Kidney epithelial cell (primary cell): ENCODE results near the gene MT1HL1. TPM values are rescaled to one million over a fixed set of nuclear protein-coding genes. Genes with fewer than 3 reads are reported as not detected.

Source experiments
- DNase-seq: peaks from one replicate; pipeline ENCODE4 v3.0.0-alpha.2; 2010; ENCODE audit warnings: low read depth
- H3K27me3 ChIP-seq: 2 replicates; pipeline ENCODE4 v1.6.0; 2011; ENCODE audit warnings: low read length; ENCODE audit not compliant: control insufficient read depth, insufficient read depth
- H3K36me3 ChIP-seq: 2 replicates; pipeline ENCODE4 v1.5.1; 2011; ENCODE audit warnings: low read length; ENCODE audit not compliant: control insufficient read depth, insufficient read depth
- H3K4me3 ChIP-seq: 2 replicates; pipeline ENCODE4 v1.5.1; 2011; ENCODE audit warnings: low read depth, mild to moderate bottlenecking, control low read depth, low read length
- total RNA-seq: library from RNA; depleted of rRNA; stranded (reverse); fragments of >200 nt; gene quantifications from 2 replicates; pipeline ENCODE4 v1.2.3, GENCODE V29; 2015
- TF ChIP-seq, protein P1 (sequence below): IDR thresholded peaks from 2 replicates; pipeline ENCODE4 v1.5.1; 2011; ENCODE audit warnings: mild to moderate bottlenecking, moderate library complexity, low read length, control low read depth, inconsistent platforms; ENCODE audit not compliant: insufficient read depth, poor library complexity, severe bottlenecking

Gene MT1HL1
- total RNA-seq, 1 donor from 2014 or later = not detected

DNA sequence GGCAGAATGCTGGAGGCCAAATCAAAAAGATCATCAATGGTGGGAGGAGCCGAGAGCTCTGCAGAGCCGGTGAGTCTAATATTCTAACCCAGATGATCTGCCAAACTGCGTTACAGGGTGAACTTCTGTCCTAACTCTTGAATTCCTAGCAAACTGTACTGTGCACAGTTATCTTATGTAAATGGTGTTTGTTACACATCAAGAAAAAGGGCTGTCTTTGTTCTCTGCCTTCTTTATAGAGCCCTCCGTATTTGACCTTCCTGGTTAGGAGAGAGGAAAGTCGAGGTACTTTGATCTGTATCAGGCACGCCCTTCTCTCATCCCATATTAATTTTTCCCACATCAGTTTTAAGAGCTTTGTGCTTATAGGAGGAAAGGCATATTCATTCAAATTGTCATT is 37.6 kb downstream of the MT1HL1 start:
- Histone ChIP-seq H3K36me3 (no peaks in the 10 kb centered on the region), H3K27me3 (no peaks in the 10 kb centered on the region), H3K4me3 (no peak overlapping the region)
- TF ChIP-seq, protein P1, sequence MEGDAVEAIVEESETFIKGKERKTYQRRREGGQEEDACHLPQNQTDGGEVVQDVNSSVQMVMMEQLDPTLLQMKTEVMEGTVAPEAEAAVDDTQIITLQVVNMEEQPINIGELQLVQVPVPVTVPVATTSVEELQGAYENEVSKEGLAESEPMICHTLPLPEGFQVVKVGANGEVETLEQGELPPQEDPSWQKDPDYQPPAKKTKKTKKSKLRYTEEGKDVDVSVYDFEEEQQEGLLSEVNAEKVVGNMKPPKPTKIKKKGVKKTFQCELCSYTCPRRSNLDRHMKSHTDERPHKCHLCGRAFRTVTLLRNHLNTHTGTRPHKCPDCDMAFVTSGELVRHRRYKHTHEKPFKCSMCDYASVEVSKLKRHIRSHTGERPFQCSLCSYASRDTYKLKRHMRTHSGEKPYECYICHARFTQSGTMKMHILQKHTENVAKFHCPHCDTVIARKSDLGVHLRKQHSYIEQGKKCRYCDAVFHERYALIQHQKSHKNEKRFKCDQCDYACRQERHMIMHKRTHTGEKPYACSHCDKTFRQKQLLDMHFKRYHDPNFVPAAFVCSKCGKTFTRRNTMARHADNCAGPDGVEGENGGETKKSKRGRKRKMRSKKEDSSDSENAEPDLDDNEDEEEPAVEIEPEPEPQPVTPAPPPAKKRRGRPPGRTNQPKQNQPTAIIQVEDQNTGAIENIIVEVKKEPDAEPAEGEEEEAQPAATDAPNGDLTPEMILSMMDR = no peak
- DNase-seq = no peak

DNA sequence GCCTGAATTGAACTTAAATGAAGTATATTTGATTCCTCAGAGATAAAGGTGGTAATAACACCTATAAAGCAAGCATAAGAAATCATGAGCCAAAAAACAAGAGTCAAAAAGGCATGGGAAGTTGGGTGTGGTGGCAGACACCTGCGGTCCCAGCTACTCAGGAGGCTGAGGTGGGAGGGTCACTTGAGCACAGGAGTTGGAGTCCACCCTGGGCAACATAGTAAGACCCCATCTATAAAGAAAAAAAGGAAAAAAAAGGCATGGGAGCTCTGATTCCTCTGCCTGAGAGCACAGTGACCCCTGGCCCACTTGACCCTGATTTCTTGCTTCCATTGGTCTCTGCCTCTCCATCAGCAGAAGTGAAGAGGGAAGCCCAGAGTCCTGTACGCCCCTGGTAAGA is 40.3 kb downstream of the MT1HL1 start:
- Histone ChIP-seq H3K36me3 (no peaks in the 10 kb centered on the region), H3K4me3 (no peak overlapping the region), H3K27me3 (no peaks in the 10 kb centered on the region)
- no peak for DNase-seq
- TF ChIP-seq, protein P1 = no peak

DNA sequence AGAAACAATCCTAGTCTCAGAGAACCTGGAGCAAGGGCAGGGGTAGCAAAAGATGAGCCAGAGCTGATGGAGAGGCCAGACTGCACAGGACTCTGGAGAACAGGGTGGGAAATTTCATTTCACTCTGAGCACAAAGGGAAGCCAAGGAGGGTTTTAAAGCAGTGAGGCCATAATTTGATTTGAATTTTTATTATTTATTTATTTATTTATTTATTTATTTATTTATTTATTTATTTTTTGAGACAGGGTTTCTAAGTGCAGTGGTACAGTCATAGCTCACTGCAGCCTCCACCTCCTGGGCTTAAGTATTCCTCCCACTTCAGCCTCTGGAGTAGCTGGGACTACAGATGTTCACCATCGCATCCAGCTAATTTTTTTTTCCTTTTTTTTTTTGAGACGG is 45.1 kb downstream of the MT1HL1 start:
- Histone ChIP-seq H3K4me3 (no peak overlapping the region), H3K36me3 (no peaks in the 10 kb centered on the region), H3K27me3 (no peaks in the 10 kb centered on the region)
- no peak for DNase-seq
- TF ChIP-seq, protein P1 = no peak

DNA sequence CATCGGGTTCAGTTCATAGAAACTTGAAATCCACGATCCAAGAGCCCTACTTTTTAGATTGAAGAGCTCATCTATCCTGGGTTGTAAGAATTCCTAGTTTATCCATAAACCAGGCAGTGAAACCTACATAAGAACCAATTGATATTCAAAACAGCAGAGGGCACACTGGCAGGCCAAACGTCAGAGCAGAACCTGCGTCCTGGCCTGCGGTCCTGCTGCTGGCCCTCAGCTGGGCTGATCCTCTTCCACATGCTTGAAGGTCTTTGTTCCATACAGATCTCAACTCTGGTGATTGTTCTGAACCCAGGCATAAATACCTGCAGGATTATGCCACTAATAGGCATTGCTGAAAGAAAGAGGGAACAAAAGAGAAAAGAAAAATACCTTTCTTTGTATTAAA is 47.0 kb downstream of the MT1HL1 start:
- Histone ChIP-seq H3K4me3 (no peak overlapping the region), H3K36me3 (no peaks in the 10 kb centered on the region), H3K27me3 (no peaks in the 10 kb centered on the region)
- TF ChIP-seq, protein P1 = no peak
- no peak for DNase-seq

Other genes with a start within 250 kb of the MT1HL1 start
- 21.8 and 23.3 TPM in 2 replicates for gene MTR, start 209.1 kb downstream of the MT1HL1 start, total RNA-seq
- not detected in 2 replicates for gene RYR2, start 37.7 kb upstream of the MT1HL1 start, total RNA-seq